PC-3 (cell line): ENCODE results near the gene TTC23. TPM values are rescaled to one million over a fixed set of nuclear protein-coding genes. Genes with fewer than 3 reads are reported as not detected.
"Not testable (repeated sequence)": the region's sequence is repeated elsewhere in the genome, so short reads cannot be mapped to it uniquely, and the experiment has no call there.

Source experiments
- ATAC-seq: fragments of 200-7000 bp; cut with Tn5 transposase; 2 replicates; pipeline ENCODE4 v1.9.1; 2020; ENCODE audit warnings: mild to moderate bottlenecking, moderate library complexity
- BruUV-seq: library from RNA; stranded (reverse); fragments of 400-500 nt; replicated peaks from 2 replicates; lab custom pipeline; 2021; lab: Mats Ljungman, UMichigan
- CTCF ChIA-PET: fragments of 300-600 bp; sonication (Branson Sonifier 250); formaldehyde crosslinking; loops from one replicate; lab custom pipeline; 2022; ENCODE audit warnings: antibody characterized with exemption; lab: Charles Lee
- POLR2A ChIA-PET: fragments of 300-600 bp; sonication (Branson Sonifier 250); formaldehyde crosslinking; loops from one replicate; lab custom pipeline; 2022; ENCODE audit warnings: antibody characterized with exemption; ENCODE audit not compliant: unreplicated experiment; lab: Charles Lee
- DNase-seq: peaks from one replicate; pipeline ENCODE4 v3.0.0-alpha.2; 2015
- H2AFZ ChIP-seq: fragments of 300-600 bp; sonication (generic); 2 replicates; pipeline ENCODE4 v1.6.0; 2016; ENCODE audit warnings: antibody characterized with exemption, low read length
- H3F3A ChIP-seq: fragments of 300-600 bp; sonication (generic); one replicate; pipeline ENCODE4 v1.6.0; 2017; ENCODE audit warnings: antibody characterized with exemption, low read length, control low read depth, mild to moderate bottlenecking; ENCODE audit not compliant: unreplicated experiment
- H3K27ac ChIP-seq: fragments of 300-600 bp; sonication (generic); 2 replicates; pipeline ENCODE4 v1.5.1; 2016; ENCODE audit warnings: mild to moderate bottlenecking, low read length
- H3K27me3 ChIP-seq: fragments of 300-600 bp; sonication (generic); 2 replicates; pipeline ENCODE4 v1.6.1; 2016; ENCODE audit warnings: low read length, mixed read lengths
- H3K36me3 ChIP-seq: fragments of 300-600 bp; sonication (generic); 2 replicates; pipeline ENCODE4 v1.6.1; 2016; ENCODE audit warnings: low read depth, mixed run types, low read length, mixed read lengths
- H3K4me1 ChIP-seq: fragments of 300-600 bp; sonication (generic); 2 replicates; pipeline ENCODE4 v1.5.1; 2016; ENCODE audit warnings: low read length; ENCODE audit not compliant: insufficient read depth
- H3K4me2 ChIP-seq: fragments of 300-600 bp; sonication (generic); 2 replicates; pipeline ENCODE4 v1.6.0; 2016; ENCODE audit warnings: low read length
- H3K4me3 ChIP-seq: fragments of 300-600 bp; sonication (generic); 2 replicates; pipeline ENCODE4 v1.5.1; 2016; ENCODE audit warnings: mild to moderate bottlenecking, low read length, mixed read lengths
- H3K79me2 ChIP-seq: fragments of 300-600 bp; sonication (generic); 2 replicates; pipeline ENCODE4 v1.6.1; 2017; ENCODE audit warnings: low read length, mixed read lengths
- H3K9ac ChIP-seq: fragments of 300-600 bp; sonication (generic); 2 replicates; pipeline ENCODE4 v1.6.0; 2016; ENCODE audit warnings: mild to moderate bottlenecking, low read length
- H3K9me2 ChIP-seq: fragments of 300-600 bp; sonication (generic); replicated peaks from 2 replicates; pipeline ENCODE4 v1.6.1; 2016; ENCODE audit warnings: mixed run types, low read length, mixed read lengths
- H3K9me3 ChIP-seq: fragments of 300-600 bp; sonication (generic); 2 replicates; pipeline ENCODE4 v1.6.1; 2016; ENCODE audit warnings: low read length, mixed read lengths
- H4K20me1 ChIP-seq: fragments of 300-600 bp; sonication (generic); 2 replicates; pipeline ENCODE4 v1.6.1; 2016; ENCODE audit warnings: low read length, mixed read lengths
- EZH2 ChIP-seq: fragments of 300-600 bp; sonication (generic); IDR thresholded peaks from one replicate; pipeline ENCODE4 v1.6.1; 2017; ENCODE audit warnings: antibody characterized with exemption, mild to moderate bottlenecking, low read length; ENCODE audit not compliant: unreplicated experiment
- EZH2phosphoT487 ChIP-seq: fragments of 300-600 bp; sonication (generic); IDR thresholded peaks from 2 replicates; pipeline ENCODE4 v1.6.1; 2018; ENCODE audit warnings: mild to moderate bottlenecking, antibody characterized with exemption, low read length, borderline replicate concordance
- intact Hi-C: fragments of 100-400 bp; cut with micrococcal nuclease; formaldehyde crosslinking; loops from 2 replicates; pipeline ENCODE4 v1.9.0; 2023
- total RNA-seq: library from RNA; depleted of rRNA; stranded (reverse); fragments of >200 nt; gene quantifications from 2 replicates; pipeline ENCODE4 v1.2.3, GENCODE V29; 2014
- TF ChIP-seq, protein P1 (sequence below): fragments of 300-600 bp; sonication (generic); conservative IDR thresholded peaks from 2 replicates; pipeline ENCODE4 v1.5.1; 2017; ENCODE audit warnings: antibody characterized with exemption, low read depth, mild to moderate bottlenecking, low read length

TTC23 gene
- total RNA-seq, 1 experiment from 2014 or later: 10.4 TPM

DNA sequence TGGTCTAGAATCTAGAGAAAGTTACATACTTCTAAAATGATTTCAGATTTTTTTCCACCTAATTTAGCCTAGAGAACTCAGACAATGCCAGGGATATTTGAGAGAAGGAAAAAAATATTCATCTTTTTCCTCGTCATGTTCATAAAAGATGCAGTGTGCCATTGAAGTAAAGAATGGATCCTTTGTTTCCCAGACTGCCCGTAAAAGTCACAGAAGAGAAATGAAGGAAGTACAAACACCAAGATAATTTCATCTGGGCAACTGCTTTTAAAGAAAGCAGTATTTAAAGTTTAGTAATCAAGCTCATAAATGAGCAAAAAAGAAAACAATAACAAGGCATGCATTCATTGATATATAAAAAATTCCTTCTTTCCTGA, 47.2 kb downstream of the TTC23 start:
- ChIA-PET CTCF (no interaction called here), POLR2A (no interaction called here)
- H3K4me2 ChIP-seq: no peak overlapping the region
- no peaks in the 10 kb centered on the region for H3K9me3 ChIP-seq
- no peak overlapping the region for H3K4me3 ChIP-seq
- no peak overlapping the region for H3K9ac ChIP-seq
- H3K27ac ChIP-seq: no peak overlapping the region
- no peak overlapping the region for H2AFZ ChIP-seq
- no TSS peak for BruUV-seq
- no peaks in the 10 kb centered on the region for H3K27me3 ChIP-seq
- peak; percentile 5 for DNase-seq
- no peaks in the 10 kb centered on the region for H4K20me1 ChIP-seq
- ATAC-seq: no peak; the same call in 1 of the 2 replicates
- no peaks in the 10 kb centered on the region for H3K9me2 ChIP-seq
- H3F3A ChIP-seq: no peaks in the 10 kb centered on the region
- intact Hi-C loops: no loop called here
- H3K36me3 ChIP-seq: no peaks in the 10 kb centered on the region; the same call in 1 of the 2 replicates
- H3K79me2 ChIP-seq: no peaks in the 10 kb centered on the region
- H3K4me1 ChIP-seq: no peaks in the 10 kb centered on the region
- TF ChIP-seq EZH2phosphoT487: no peak
- TF ChIP-seq EZH2: no peak
- TF ChIP-seq, protein P1, sequence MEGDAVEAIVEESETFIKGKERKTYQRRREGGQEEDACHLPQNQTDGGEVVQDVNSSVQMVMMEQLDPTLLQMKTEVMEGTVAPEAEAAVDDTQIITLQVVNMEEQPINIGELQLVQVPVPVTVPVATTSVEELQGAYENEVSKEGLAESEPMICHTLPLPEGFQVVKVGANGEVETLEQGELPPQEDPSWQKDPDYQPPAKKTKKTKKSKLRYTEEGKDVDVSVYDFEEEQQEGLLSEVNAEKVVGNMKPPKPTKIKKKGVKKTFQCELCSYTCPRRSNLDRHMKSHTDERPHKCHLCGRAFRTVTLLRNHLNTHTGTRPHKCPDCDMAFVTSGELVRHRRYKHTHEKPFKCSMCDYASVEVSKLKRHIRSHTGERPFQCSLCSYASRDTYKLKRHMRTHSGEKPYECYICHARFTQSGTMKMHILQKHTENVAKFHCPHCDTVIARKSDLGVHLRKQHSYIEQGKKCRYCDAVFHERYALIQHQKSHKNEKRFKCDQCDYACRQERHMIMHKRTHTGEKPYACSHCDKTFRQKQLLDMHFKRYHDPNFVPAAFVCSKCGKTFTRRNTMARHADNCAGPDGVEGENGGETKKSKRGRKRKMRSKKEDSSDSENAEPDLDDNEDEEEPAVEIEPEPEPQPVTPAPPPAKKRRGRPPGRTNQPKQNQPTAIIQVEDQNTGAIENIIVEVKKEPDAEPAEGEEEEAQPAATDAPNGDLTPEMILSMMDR: no peak

DNA sequence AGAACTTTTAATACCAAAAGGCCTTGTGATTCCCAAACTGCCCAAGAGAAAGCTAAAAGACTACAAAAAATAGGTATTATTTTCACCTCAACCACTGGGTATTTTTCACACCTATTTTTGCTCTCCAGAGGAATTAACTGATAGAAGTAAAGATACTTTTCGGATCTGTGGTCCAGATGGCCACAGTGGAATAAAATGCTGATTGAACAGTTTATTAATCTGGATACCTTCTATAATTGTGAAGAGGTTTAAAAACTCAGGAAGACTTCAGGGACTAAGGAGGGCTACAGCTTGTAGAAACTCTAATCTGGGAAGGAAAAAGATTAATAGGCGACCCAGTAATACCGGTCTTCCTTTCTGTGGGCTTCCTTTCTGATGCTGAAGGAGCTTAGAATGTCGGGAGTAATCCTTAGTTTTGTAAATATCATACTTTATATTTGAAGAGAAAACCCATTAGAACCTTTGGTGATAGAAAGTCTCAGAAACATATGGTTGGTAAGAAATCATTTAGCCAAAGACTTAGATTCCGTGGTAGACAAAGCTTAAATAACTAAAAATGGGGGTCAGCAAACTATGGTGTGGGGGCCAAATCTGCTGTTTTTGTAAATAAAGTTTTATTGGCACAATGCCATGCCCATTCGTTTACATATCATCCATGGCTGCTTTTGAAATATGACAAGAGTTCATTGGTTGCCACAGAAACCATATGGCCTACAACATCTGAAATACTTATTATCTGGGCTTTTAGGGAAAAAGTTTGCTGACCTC, 47.8 kb downstream of the TTC23 start:
- no peak for TF ChIP-seq EZH2phosphoT487
- TF ChIP-seq, protein P1: no peak
- no peak for TF ChIP-seq EZH2
- ATAC-seq (no peak), DNase-seq (no peak)
- H4K20me1 ChIP-seq: no peaks in the 10 kb centered on the region
- H3K9me2 ChIP-seq: no peaks in the 10 kb centered on the region
- H3K79me2 ChIP-seq: no peaks in the 10 kb centered on the region
- no peak overlapping the region for H2AFZ ChIP-seq
- no peaks in the 10 kb centered on the region for H3K27me3 ChIP-seq
- H3K4me2 ChIP-seq: no peak overlapping the region
- no peaks in the 10 kb centered on the region for H3K4me1 ChIP-seq
- H3K27ac ChIP-seq: no peak overlapping the region
- H3K9ac ChIP-seq: no peak overlapping the region
- H3F3A ChIP-seq: no peaks in the 10 kb centered on the region
- no peak overlapping the region for H3K4me3 ChIP-seq
- BruUV-seq: no TSS peak
- intact Hi-C loops: no loop called here
- ChIA-PET POLR2A (no interaction called here), CTCF (no interaction called here)
- no peaks in the 10 kb centered on the region for H3K9me3 ChIP-seq
- no peaks in the 10 kb centered on the region; the same call in 1 of the 2 replicates for H3K36me3 ChIP-seq

DNA sequence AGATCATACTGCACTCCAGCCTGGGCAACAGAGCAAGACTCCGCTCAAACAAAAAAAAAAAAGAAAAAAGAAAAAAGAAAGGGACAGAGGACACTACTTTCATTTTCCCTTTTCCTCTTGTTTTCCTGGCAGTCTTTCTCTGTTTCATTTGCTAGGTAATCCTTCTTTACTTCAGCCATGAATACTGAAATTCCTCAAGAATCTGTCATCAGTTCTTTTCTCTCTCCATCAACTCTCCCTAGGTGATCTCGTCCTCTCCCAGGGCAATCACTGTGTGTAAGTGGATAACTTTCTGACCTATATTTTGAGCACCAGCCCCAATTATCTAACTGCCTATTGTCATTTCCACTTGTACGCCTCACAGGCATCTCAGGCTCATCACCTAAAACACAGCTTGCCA, 51.5 kb downstream of the TTC23 start:
- BruUV-seq: no TSS peak
- TF ChIP-seq, protein P1: no peak
- no peak for TF ChIP-seq EZH2
- H3K4me1 ChIP-seq: no peaks in the 10 kb centered on the region
- H3K79me2 ChIP-seq: no peaks in the 10 kb centered on the region
- H3K27ac ChIP-seq: no peak overlapping the region
- H3F3A ChIP-seq: no peaks in the 10 kb centered on the region
- H3K4me2 ChIP-seq: no peak overlapping the region
- ChIA-PET POLR2A (no interaction called here), CTCF (no interaction called here)
- no peak overlapping the region for H3K9ac ChIP-seq
- ATAC-seq (no peak), DNase-seq (no peak)
- H2AFZ ChIP-seq: no peak overlapping the region
- no peaks in the 10 kb centered on the region for H4K20me1 ChIP-seq
- H3K27me3 ChIP-seq: no peaks in the 10 kb centered on the region
- intact Hi-C loops: no loop called here
- H3K4me3 ChIP-seq: no peak overlapping the region
- H3K36me3 ChIP-seq: peaks cover 1% of the 10 kb centered on the region
- H3K9me2 ChIP-seq: no peaks in the 10 kb centered on the region
- H3K9me3 ChIP-seq: no peaks in the 10 kb centered on the region

DNA sequence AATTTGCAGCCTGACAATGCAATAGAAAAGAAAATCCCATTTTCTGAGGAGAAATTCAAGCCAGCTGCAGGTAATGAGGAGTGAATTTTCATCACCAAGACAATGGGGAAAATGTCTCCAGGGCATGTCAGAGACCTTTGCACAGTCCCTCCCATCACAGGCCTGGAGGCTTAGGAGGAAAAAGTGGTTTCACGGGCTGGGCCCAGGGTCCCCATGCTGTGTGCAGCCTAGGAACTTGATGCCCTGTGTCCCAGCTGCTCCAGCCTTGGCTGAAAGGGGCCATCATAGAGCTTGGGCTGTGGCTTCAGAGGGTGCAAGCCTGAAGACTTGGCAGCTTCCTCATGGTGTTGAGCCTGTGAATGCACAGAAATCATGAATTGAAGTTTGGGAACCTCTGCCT, 57.2 kb downstream of the TTC23 start:
- H3K9me2 ChIP-seq, POLR2A ChIA-PET, intact Hi-C loops, H3F3A ChIP-seq, H3K79me2 ChIP-seq, H3K9me3 ChIP-seq, H3K4me1 ChIP-seq, H3K27ac ChIP-seq, H3K4me2 ChIP-seq, H2AFZ ChIP-seq, H3K9ac ChIP-seq, CTCF ChIA-PET, DNase-seq, H3K36me3 ChIP-seq, H4K20me1 ChIP-seq, H3K27me3 ChIP-seq, H3K4me3 ChIP-seq, ATAC-seq, BruUV-seq: not testable (repeated sequence)
